CD4-positive, alpha-beta T cell treated with Interleukin-17A for 4 hours (primary cell): ENCODE measurements around the gene PPP6R2.
"Not testable (repeated sequence)": the region's sequence is repeated elsewhere in the genome, so short reads cannot be mapped to it uniquely, and the experiment has no call there.

Source experiments
- DNase-seq: peaks from one replicate; pipeline ENCODE4 v3.0.0-alpha.2; 2020; ENCODE audit warnings: mixed read lengths

The PPP6R2 gene

DNA sequence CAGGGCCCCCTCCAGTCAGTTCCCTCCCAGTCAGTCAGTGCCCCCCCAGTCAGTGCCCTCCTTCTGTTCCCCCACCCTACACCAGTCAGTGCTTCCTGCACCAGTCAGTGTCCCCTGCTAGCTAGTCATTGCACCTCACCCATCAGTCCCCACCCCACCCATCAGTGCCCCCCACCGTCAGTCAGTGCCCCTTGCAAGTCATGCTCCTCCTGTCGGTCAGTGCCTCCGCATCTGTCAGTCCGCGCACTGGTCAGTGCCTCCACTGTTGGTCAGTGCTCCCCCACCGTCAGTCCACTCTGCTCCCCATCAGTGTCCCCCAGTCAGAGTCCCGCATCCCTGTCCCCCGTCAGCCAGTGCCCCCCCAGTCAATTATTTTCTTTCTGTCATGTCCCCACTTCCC lies 3.3 kb downstream of the PPP6R2 start:
- DNase-seq, result no peak

DNA sequence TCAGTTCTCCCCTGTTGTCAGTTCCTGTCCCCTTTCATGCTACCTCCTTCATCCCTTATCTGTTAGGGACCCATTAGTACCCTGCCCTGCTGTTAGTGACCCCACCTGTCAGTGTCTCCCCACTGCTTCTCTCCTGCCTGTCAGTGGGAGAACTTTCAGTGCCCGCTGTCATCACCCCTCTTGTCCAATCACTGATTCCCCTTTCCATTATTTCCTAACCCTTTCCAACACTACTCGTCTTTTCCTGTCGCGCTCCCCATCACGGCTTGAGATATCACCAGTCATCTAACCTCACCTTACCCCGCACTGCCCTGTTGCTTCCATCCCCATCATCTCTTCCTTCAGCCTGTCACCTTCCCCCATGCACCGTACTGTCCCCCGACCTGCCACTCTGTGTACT lies 4.0 kb downstream of the PPP6R2 start:
- DNase-seq, result no peak

DNA sequence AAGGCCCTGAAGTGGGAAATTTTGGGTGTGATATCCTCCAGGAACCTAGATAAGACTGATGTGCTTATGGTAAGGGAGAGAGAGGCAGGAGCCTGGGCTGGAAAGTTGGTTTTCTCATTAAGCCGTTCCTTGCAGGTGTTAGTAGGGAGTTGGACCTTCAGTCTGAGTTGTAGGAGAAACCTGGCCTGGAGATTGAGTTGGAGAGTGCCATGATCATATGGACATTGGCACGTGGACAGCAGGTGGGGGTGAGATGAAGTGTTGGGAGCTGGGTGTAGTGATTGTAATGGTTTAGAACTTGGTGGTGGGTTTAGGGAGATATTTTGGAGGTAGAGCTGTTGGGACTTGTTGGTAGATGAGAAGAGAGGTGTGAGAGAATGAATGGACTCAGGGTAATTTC lies 4.9 kb downstream of the PPP6R2 start:
- DNase-seq, result no peak

DNA sequence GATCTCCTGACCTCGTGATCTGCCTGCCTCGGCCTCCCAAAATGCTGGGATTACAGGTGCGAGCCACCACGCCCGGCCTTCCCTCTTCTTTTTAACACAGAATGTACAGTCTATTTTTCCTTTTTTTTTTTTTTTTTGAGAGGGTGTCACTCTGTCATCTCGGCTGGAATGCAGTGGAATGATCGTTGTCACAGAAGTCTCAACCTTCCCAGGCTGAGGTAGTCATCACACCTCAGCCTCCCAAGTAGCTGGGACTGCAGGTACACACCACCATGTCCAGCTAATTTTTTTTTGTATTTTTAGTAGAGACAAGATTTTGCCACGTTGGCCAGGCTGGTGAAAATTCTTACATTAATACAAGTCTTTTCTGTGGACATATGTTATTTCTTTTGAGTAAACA lies 13.1 kb downstream of the PPP6R2 start:
- DNase-seq, result no peak

DNA sequence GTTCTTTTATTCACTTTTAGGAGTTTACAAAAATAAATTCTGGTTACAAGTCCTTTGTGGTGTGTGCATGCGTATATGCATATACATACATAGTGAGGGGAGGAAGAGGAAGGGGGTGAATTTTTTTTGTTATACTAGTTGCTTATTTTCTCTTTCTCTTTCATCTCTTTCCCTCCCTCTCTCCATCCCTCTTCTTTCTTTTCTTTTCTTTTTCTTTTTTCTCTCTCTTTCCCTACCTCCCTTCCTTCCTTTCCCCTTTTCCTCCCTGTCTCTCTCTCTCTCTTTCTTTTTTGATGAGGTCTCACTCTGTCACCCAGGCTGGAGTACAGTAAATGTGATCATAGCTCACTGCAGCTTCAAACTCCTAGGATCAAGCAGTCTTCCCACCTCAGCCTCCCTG lies 14.1 kb downstream of the PPP6R2 start:
- no peak for DNase-seq

DNA sequence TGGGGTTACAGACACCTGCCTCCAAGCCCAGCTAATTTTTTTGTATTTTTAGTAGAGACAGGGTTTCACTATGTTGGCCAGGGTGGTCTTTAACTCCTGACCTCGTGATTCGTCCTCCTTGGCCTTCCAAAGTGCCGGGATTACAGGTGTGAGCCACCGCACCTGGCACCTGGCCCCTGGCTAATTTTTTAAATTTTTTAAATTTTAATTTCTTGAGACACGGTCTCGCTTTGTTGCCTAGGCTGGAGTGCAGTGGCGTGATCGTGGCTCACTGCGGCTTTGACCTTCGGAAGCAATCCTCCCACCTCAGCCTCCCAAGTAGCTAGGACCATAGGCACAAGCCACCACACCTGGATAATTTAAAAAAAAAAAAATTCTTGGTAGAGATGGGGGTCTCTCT lies 14.6 kb downstream of the PPP6R2 start:
- DNase-seq, result no peak

DNA sequence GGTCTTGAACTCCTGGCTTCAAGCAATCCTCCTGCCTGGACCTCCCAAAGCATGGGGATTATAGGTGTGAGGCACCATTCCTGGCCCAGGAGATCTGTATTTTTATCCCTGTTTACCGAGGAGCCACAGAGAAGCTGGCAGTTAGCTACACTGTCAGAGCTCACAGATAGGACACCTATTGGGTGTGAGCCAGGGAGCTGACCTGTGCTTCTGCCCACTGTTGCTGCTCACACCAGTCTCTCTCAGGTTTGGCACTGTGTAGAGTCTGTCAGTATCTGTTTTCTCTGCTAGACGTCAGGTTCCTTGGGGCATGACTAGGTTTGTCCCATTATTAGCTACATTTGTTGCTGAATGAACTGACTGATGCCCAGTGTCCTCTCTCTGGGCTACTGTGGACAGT lies 17.5 kb downstream of the PPP6R2 start:
- DNase-seq, result no peak

DNA sequence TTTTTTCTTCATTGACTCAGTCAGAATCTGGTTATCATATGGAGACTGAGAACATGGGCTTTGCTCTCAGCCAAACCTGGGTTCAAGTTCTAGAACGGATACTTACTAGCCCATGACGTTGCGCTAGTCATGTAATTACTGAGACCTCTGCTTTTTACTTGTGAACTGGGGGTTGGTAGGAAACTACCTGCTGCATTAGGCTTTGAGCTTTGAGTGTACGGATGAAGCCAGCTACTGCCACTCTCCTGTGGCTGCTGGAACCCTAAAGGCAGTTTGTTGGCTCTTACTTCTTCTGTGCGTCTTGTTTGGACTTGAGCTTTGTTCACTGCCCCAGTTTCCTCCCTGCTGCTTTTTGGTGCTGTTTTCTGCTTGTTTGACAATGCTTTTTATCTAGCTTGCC lies 18.1 kb downstream of the PPP6R2 start:
- no peak for DNase-seq

DNA sequence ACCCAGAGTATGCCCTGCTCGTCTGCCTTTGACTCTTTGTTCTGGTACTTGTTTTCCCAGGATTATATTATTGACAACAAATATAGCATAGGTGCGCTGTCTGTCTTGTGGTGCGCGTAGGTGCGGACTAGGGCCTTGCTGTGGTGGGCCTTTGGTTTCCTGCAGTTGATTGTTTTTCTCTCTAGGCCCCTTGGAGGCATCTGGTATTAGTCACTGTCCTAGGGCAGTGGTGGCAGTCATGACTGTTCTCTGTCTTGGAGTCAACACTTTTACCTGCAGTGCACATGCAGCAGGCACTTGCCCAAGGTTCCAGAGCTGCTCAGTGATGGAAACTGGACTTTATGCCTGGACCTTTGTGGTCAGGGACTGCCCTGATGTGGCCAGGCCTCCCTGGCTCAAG lies 18.6 kb downstream of the PPP6R2 start:
- peak; percentile 29 for DNase-seq

DNA sequence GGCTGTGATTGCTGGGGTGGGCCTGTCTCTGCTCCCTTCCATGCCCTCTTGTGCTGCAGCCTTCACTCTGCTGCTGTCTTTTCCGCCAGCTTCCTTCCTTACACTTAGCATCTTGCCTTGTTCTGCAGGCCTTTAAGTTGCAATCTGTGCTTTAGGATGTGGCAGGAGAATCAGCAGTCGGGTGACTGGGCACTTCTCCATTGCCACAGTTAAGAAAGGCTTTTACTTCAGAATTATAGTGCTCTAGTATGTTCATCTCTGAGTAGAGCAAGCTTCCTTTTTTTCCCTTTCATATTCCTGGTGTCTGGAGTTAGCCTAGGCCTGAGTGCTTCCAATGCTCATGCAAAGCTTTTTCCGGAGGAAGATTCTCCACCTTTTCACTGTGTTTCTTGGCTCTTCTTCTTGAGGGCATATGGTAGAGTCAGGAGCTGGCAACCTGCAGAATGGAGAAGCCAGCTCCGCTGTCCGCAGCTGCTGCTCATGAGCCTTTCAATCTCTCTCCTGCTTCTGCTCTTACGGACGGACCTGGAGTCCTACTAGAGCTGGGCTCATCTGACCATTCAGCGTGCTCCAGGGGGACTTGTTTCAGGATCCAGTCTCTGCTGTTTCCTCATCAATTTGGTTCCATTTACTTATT lies 20.2 kb downstream of the PPP6R2 start:
- no peak for DNase-seq

DNA sequence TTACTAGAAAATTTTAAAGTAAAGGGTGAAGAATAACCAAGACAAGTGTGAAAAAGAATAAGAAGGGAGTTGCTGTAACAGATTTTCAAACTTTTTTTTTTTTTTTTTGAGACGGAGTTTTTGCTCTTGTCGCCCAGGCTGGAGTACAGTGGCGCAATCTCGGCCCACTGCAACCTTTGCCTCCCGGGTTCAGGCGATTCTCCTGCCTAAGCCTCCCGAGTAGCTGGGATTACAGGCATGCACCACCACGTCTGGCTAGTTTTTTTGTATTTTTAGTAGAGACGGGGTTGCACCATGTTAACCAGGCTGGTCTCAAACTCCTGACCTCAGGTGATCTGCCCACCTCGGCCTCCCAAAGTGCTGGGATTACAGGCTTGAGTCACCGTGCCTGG lies 20.7 kb downstream of the PPP6R2 start:
- DNase-seq, result not testable (repeated sequence)

DNA sequence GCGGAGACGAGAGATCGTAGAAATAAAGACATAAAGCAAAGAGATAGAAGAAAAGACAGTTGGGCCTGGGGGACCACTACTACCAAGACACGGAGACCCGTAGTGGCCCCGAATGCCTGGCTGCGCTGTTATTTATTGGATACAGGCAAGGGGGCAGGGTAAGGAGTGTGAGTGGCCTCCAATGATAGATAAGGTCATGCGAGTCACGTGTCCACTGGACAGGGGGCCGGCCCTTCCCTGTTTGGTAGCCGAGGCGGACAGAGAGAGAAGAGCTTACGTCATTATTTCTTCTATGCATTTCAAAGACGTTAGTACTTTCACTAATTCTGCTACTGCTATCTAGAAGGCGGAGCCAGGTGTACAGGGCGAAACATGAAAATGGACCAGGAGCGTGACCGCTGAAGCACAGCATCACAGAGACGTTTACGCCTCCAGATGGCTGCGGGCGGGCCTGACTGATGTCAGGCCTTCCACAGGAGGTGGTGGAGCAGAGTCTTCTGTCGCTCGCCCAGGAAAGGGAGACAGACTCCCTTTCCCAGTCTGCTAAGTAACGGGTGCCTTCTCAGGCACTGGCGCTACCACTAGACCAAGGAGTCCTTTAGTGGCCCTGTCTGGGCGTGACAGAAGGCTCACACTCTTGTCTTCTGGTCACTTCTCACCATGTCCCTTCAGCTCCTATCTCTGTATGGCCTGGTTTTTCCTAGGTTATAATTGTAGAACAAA lies 24.8 kb downstream of the PPP6R2 start:
- DNase-seq, result no peak

DNA sequence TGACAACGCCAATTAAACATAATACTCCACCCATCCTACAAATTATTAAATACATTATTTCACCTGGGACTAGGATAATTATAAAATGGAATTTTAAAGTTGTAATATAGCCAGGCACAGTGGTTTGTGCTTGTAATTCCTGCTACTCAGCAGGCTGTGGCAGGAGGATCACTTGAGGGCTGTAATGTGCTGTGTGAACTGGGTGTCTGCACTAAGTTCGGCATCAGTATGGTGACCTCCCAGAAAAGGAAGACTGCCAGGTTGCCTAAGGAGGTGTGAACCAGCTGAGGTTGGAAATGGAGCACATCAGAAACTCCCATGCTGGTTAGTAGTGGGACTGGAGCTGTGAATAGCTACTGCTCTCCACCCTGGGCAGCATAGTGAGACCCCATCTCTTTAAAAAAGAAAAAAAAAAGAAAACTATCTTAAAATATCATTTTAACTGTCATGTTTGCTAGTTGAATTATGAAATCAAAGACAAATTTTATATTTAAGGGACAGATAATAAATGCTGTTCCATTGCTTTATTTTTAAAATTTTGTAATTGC lies 28.0 kb downstream of the PPP6R2 start:
- no peak for DNase-seq

DNA sequence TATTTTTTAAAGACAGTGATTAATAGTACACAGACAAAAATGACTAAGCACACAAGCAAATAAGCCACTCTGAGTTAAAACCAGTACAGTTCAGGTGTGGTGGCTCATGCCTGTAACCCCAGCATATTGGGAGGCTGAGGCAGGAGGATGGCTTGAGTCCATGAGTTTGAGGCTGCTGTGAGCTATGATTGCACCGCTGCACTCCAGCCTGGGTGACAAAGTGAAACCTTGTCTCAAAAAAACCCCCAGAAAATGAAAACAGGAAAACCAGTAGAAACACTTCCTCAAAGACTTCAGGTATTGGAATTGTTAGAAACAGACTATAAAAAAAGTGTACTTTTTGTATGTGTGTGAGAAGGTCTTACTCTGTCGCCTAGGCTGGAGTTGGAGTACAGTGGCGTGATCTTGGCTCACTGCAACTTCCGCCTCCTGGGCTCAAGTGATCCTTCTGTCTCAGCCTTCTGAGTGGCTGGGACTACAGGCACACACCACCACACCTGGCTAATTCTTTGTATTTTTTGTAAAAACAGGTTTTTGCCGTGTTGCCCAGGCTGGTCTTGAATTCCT lies 33.0 kb downstream of the PPP6R2 start:
- no peak for DNase-seq

DNA sequence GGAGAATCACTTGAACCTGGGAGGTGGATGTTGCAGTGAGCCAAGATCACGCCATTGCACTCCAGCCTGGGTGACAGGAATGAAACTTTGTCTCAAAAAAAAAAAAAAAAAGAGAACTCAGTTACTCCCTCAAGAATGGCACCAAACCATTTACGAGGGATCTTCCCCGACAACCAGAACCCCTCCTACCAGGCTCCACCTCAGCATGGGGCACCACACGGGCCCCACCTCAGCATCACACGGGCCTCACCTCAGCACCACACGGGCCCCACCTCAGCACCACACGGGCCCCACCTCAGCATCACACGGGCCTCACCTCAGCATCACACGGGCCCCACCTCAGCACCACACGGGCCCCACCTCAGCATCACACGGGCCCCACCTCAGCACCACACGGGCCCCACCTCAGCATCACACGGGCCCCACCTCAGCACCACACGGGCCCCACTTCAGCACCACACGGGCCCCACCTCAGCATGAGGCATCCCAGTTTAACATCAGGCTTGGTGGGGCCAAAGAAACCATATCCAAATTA lies 38.0 kb downstream of the PPP6R2 start:
- not testable (repeated sequence) for DNase-seq

DNA sequence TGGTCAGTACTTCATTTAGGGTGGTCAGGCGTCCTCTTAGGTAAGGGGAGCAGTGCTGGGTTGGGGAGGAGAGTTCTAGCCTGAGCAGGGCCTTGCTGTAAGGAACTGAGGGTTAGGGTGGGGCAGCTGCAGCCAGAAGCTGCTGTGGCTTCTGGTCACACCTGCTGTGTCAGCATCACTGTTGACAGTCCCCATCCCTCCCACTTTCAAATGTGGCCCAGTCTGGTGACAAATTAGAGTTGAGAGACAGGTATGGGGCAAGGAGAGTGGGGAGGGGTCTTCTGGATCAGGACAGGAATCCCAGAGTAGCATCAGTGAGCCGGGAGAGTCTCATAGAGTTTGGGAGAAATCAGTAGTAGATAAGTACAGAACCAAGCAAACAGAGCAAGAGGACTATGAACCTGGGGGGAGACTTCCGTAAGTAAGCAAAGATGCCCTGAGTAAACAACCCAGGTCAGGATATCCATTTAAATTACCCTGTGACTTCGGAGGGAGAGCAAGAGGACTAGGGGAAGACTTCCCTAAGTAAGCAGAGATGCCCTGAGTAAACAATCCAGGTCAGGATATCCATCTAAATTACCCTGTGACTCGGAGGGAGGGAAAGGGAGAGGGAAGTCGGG lies 53.7 kb downstream of the PPP6R2 start:
- DNase-seq, result no peak

DNA sequence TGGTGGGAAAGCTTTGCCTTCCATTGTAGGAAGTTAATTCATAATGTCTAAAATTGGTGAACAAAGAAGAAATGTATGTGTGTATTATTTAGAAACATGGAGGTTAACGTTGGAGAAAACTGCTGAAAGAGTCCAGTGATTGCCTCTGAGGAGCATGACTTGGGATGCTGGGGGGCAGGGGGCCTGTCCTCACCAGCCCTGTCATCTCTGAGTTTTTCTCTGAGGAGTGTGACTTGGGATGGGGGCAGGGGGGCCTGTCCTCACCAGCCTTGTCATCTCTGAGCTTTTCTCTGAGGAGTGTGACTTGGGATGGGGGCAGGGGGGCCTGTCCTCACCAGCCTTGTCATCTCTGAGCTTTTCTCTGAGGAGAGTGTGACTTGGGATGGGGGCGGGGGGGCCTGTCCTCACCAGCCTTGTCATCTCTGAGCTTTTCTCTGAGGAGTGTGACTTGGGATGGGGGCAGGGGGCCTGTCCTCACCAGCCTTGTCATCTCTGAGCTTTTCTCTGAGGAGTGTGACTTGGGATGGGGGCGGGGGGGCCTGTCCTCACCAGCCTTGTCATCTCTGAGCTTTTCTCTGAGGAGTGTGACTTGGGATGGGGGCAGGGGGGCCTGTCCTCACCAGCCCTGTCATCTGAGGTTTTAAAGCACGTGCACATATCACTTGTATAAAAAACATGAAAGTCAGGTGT lies 54.4 kb downstream of the PPP6R2 start:
- not testable (repeated sequence) for DNase-seq

DNA sequence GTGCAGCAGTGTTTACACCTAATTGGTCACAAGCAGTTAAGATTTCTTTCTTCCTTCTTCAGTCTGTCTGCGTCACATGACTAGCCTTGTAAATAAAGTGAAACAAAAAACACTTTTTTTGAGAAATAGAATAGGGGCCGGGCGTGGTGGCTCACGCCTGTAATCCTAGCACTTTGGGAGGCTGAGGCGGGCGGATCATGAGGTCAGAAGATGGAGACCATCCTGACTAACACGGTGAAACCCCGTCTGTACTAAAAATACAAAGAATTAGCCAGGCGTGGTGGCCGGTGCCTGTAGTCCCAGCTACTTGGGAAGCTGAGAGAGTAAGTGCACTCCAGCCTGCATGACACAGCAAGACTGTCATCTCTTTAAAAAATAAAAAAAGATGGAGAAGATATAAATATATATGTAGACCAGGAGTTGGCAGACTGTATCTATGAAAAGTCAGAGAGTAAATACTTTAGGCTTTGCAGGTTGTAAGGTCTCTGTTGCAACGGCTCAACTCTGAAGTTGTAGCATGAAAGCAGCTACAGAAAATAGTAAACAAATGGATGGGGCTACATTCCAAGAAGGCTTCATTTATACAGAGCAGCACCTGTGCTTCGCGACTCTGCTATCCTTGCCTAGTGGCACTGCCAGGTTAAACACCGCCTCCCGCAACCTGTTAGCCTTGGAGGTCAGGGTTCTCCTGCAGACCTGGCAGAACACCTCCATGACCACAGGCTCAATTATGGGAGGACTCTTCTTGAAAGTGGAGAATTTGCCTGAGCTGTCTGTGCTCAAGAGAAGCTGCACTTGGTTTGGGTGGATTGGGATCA lies 55.9 kb downstream of the PPP6R2 start:
- no peak for DNase-seq

DNA sequence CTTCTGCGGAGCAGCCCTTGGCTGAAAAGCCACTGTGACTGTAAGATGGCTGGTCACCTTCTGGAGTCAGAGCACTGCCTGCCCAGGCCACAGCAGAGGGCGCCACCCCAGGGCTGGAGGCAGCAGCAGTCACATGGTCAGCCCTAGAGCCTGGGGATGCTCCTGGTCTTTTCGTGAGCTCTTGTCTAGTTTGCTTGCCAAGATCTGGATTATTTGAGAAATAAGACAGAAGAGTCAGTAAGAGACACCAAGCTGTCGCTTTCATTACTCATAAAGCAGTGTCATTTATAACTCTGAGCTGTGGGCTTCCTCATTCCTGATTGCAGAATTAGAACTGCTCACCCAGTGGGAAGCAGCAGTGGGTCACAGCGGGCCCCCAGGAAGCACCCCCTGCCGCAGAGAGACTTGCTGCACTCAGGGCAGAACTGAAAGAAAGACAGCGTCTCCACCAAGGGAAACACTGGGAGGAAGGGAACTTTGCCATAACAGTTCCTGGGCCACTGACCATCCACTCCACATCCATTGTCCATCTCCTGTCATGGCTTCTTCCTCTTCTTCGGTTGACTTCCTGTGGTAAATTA lies 56.7 kb downstream of the PPP6R2 start:
- peak; percentile 56 for DNase-seq

DNA sequence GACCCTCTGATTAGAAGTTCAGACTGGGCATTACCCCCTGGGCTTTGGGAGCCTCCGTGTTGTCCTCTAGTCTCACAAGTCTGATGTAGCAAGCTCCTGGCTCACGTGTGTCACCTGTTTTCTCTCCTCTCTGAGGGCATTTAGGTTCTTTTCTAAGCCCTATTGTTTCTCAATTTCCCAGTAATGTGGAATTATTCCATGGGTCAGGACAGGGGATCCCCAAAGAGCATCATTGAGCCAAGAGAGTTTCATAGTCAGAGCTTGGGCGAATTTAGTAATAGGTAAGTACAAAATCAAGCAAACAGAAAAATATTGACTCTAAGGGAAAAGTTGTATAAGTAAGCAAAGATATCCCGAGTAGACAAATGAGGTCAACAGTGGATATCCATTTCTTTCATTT lies 57.3 kb downstream of the PPP6R2 start:
- no peak for DNase-seq

DNA sequence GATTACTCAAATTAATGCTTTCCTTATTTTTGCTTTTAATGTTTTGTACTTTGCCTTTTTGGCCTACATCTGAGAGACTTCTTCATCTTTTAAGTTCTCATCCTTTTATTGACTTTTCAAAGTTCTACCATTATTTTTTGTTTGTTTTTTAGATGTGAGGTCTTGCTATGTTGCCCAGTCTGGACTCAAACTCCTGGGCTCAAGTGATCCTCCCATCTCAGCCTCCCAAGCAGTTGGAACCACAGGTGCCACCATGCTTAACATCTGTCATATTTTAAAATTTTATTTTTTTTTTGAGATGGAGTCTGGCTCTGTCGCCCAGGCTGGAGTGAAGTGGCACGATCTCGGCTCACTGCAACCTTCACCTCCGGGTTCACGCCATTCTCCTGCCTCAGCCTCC lies 57.8 kb downstream of the PPP6R2 start:
- no peak for DNase-seq

DNA sequence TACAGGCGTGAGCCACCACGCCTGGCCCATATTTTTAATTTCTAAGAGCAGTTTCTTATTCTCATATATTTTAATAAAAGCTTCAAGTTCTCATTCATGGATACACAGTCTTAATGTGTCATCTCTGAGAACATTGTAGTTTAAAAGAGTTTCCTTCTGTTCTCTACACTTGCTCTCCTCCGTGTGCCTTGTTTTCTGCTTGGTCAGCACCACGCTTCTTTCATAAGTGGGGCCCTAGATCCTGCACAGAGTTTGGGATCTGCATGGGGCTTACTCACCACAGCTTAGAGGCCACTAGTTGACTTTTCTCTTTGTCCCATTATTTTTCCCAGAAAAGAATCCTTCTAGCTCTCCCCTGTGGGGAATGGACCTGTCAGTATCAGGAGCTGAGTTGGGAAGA lies 58.8 kb downstream of the PPP6R2 start:
- DNase-seq, result no peak
